Loucy (cell line): ENCODE data around the gene MACROD1.

Source experiments
- H2AFZ ChIP-seq: fragments of 200-600 bp; sonication (generic); 2 replicates; pipeline ENCODE4 v1.6.0; 2016; ENCODE audit warnings: antibody characterized with exemption, mild to moderate bottlenecking, low read length, moderate library complexity
- H3F3A ChIP-seq: fragments of 200-600 bp; 2 replicates; pipeline ENCODE4 v1.6.0; 2016; ENCODE audit warnings: antibody characterized with exemption, low read depth, mild to moderate bottlenecking
- H3K27me3 ChIP-seq: fragments of 200-600 bp; sonication (generic); 2 replicates; pipeline ENCODE4 v1.6.1; 2014; ENCODE audit warnings: low read length, mild to moderate bottlenecking; ENCODE audit not compliant: insufficient read depth, poor library complexity, severe bottlenecking
- H3K36me3 ChIP-seq: fragments of 200-600 bp; sonication (generic); 2 replicates; pipeline ENCODE4 v1.6.1; 2016; ENCODE audit warnings: low read length; ENCODE audit not compliant: insufficient read depth
- H3K4me1 ChIP-seq: fragments of 200-600 bp; sonication (generic); 2 replicates; pipeline ENCODE4 v1.5.1; 2014; ENCODE audit warnings: low read length, mild to moderate bottlenecking; ENCODE audit not compliant: insufficient read depth, poor library complexity, severe bottlenecking
- H3K4me2 ChIP-seq: fragments of 200-600 bp; sonication (generic); 2 replicates; pipeline ENCODE4 v1.6.0; 2014; ENCODE audit warnings: antibody characterized with exemption, low read length, low read depth, mild to moderate bottlenecking; ENCODE audit not compliant: poor library complexity, severe bottlenecking
- H3K4me3 ChIP-seq: fragments of 200-600 bp; sonication (generic); 2 replicates; pipeline ENCODE4 v1.5.1; 2014; ENCODE audit warnings: low read length, mild to moderate bottlenecking, mixed read lengths; ENCODE audit not compliant: poor library complexity, severe bottlenecking
- H3K79me2 ChIP-seq: fragments of 200-600 bp; sonication (generic); 2 replicates; pipeline ENCODE4 v1.6.1; 2014; ENCODE audit warnings: low read length; ENCODE audit not compliant: insufficient read depth
- H3K9ac ChIP-seq: fragments of 200-600 bp; sonication (generic); 2 replicates; pipeline ENCODE4 v1.6.0; 2014; ENCODE audit warnings: mild to moderate bottlenecking, low read depth, low read length, moderate library complexity; ENCODE audit not compliant: poor library complexity, severe bottlenecking
- H3K9me2 ChIP-seq: fragments of 200-600 bp; sonication (generic); replicated peaks from 2 replicates; pipeline ENCODE4 v1.6.1; 2016; ENCODE audit warnings: low read depth, low read length, mixed read lengths
- H3K9me3 ChIP-seq: fragments of 200-600 bp; sonication (generic); 2 replicates; pipeline ENCODE4 v1.6.1; 2014; ENCODE audit warnings: mild to moderate bottlenecking, antibody characterized with exemption, low read length, low read depth; ENCODE audit not compliant: insufficient read depth
- H4K20me1 ChIP-seq: fragments of 200-600 bp; sonication (generic); 2 replicates; pipeline ENCODE4 v1.6.0; 2014; ENCODE audit warnings: antibody characterized with exemption, low read length, mild to moderate bottlenecking; ENCODE audit not compliant: insufficient read depth, poor library complexity, severe bottlenecking
- EZH2phosphoT487 ChIP-seq: fragments of 200-600 bp; IDR thresholded peaks from 2 replicates; pipeline ENCODE4 v1.6.1; 2018; ENCODE audit warnings: antibody characterized with exemption, mild to moderate bottlenecking, moderate library complexity, borderline replicate concordance
- TF ChIP-seq, protein P1 (sequence below): fragments of 200-600 bp; sonication (generic); conservative IDR thresholded peaks from 2 replicates; pipeline ENCODE4 v1.5.1; 2014; ENCODE audit warnings: mild to moderate bottlenecking, antibody characterized with exemption, low read length

MACROD1 gene

DNA sequence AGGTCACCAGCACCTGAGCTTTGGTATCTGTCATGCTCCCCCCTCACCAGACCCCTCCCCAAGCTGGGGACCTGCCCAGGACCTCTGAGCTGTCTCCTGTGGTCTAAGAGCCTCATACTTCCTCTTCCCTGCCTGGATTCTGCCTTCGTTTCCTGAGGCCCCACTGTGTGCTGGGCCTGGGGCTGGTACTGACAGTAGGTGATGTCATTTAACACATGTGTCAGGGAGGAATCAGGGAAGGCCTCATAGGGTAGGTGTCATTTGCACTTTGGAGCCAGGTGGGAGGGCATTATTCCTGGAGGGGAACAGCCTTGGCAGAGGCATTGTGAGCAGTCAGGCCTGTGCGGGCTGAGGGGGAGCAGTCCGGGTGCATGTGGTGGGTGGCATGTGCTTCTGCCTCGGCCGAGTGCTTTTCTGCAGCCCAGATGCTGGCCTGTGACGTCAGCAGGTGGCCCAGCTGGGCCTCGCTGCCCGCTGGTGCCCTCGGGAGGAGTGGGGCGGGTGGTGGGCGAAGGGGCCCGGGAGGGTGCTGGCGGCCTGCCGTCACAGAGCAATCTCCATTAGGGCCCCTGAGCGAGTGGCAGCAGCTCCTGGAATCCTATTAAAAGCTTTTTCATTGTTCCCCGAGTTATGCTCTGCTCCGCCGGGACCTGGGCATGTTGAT lies 121.1 kb downstream of the MACROD1 start:
- H3K4me2 ChIP-seq, result no peak overlapping the region
- no peaks in the 10 kb centered on the region for H3K36me3 ChIP-seq
- no peaks in the 10 kb centered on the region for H3K79me2 ChIP-seq
- no peaks in the 10 kb centered on the region for H4K20me1 ChIP-seq
- no peaks in the 10 kb centered on the region for H3K9me2 ChIP-seq
- no peaks in the 10 kb centered on the region for H3F3A ChIP-seq
- H3K4me3 ChIP-seq, result no peak overlapping the region
- H3K27me3 ChIP-seq, result no peaks in the 10 kb centered on the region
- no peak overlapping the region for H2AFZ ChIP-seq
- H3K9ac ChIP-seq, result no peak overlapping the region
- H3K9me3 ChIP-seq, result no peaks in the 10 kb centered on the region
- TF ChIP-seq, protein P1, sequence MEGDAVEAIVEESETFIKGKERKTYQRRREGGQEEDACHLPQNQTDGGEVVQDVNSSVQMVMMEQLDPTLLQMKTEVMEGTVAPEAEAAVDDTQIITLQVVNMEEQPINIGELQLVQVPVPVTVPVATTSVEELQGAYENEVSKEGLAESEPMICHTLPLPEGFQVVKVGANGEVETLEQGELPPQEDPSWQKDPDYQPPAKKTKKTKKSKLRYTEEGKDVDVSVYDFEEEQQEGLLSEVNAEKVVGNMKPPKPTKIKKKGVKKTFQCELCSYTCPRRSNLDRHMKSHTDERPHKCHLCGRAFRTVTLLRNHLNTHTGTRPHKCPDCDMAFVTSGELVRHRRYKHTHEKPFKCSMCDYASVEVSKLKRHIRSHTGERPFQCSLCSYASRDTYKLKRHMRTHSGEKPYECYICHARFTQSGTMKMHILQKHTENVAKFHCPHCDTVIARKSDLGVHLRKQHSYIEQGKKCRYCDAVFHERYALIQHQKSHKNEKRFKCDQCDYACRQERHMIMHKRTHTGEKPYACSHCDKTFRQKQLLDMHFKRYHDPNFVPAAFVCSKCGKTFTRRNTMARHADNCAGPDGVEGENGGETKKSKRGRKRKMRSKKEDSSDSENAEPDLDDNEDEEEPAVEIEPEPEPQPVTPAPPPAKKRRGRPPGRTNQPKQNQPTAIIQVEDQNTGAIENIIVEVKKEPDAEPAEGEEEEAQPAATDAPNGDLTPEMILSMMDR, result no peak
- TF ChIP-seq EZH2phosphoT487, result no peak
- no peaks in the 10 kb centered on the region for H3K4me1 ChIP-seq

DNA sequence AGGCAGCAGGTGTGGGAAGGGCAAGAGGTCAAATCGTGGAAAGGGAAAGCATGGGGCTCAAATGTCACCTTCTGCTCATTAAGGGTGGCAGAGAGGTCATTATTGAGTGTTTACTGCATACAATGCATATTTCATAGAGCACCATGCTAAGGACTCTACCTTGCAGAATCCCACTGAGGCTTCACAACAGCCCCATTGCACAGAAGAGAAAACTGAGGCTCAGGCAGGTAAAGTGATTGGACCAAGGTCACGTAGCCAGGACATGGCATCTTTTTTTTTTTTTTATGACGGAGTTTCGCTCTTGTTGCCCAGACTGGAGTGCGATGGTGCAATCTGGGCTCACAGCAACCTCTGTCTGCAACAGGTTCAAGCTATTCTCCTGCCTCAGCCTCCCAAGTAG lies 122.4 kb downstream of the MACROD1 start:
- Histone ChIP-seq H3F3A (no peaks in the 10 kb centered on the region), H3K4me2 (no peak overlapping the region), H3K27me3 (no peaks in the 10 kb centered on the region), H4K20me1 (no peaks in the 10 kb centered on the region), H3K9me3 (no peaks in the 10 kb centered on the region), H3K4me1 (no peaks in the 10 kb centered on the region), H2AFZ (no peak overlapping the region), H3K36me3 (no peaks in the 10 kb centered on the region), H3K9ac (no peak overlapping the region), H3K9me2 (no peaks in the 10 kb centered on the region), H3K79me2 (no peaks in the 10 kb centered on the region), H3K4me3 (no peak overlapping the region)
- TF ChIP-seq, protein P1, result no peak
- no peak for TF ChIP-seq EZH2phosphoT487

DNA sequence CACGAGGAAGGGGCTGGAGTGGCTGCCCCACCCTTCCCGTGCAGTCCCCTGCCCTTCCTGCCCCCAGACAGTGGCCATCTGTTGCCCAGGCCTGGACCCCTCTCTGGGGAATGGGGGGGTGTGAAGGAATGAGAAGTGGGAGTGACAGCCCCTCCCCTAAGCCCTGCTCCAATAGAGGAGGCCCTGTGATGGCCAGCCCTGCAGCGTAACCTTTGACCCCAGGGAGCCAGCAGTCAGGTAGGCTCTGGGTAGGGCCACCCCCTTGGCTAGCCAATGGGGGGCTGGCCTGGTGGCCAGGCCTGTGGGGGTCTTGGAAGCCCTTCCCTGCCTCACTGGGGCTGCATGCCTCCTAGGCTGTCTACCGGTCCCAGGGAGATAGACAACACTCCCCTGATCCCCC lies 123.6 kb downstream of the MACROD1 start:
- Histone ChIP-seq H3F3A (no peaks in the 10 kb centered on the region), H3K4me2 (no peak overlapping the region), H2AFZ (no peak overlapping the region), H3K4me3 (no peak overlapping the region), H3K9ac (no peak overlapping the region), H3K4me1 (no peaks in the 10 kb centered on the region), H3K79me2 (no peaks in the 10 kb centered on the region), H3K36me3 (no peaks in the 10 kb centered on the region), H3K9me2 (no peaks in the 10 kb centered on the region), H3K27me3 (no peaks in the 10 kb centered on the region), H4K20me1 (no peaks in the 10 kb centered on the region), H3K9me3 (no peaks in the 10 kb centered on the region)
- TF ChIP-seq EZH2phosphoT487, result no peak
- TF ChIP-seq, protein P1, result no peak
